Ovary (tissue), 9 donors: ENCODE measurements around the gene PPM1E. TPM values are rescaled to one million over a fixed set of nuclear protein-coding genes. Genes with fewer than 3 reads are reported as not detected.
"Not testable (repeated sequence)": the region's sequence is repeated elsewhere in the genome, so short reads cannot be mapped to it uniquely, and the experiment has no call there.

ENCODE experiments used
- DNase-seq, 5 donors: peaks; one replicate each; pipeline ENCODE4 v3.0.0-alpha.2; 2019 to 2020
- H3K27ac ChIP-seq, 2 donors: fragments of 200-600 bp; one replicate each; pipeline versions ENCODE4 v1.5.1 to v1.8.0; 2019 to 2022
- H3K27me3 ChIP-seq: fragments of 200-600 bp; one replicate; pipeline ENCODE4 v1.8.0; 2022
- H3K36me3 ChIP-seq: fragments of 200-600 bp; sonication (generic); one replicate; pipeline ENCODE4 v1.5.1; 2019
- H3K4me1 ChIP-seq: one replicate; pipeline ENCODE4 v1.8.1; 2013; ENCODE audit warnings: mild to moderate bottlenecking, moderate library complexity; ENCODE audit not compliant: insufficient read depth
- H3K4me3 ChIP-seq: fragments of 200-600 bp; sonication (generic); one replicate; pipeline ENCODE4 v1.5.1; 2017
- H3K9me3 ChIP-seq, 2 donors: fragments of 200-600 bp in 1 of 2; sonication (generic) in 1 of 2; one replicate each; pipeline versions ENCODE4 v1.5.1 to v1.8.1; 2013 to 2019; ENCODE audit warnings: mild to moderate bottlenecking in 1 of 2, moderate library complexity in 1 of 2
- EP300 ChIP-seq: sonication (generic); formaldehyde crosslinking; IDR thresholded peaks from one replicate; pipeline ENCODE4 v1.6.1; 2017; ENCODE audit warnings: antibody characterized with exemption
- POLR2A ChIP-seq: fragments of 450-650 bp; IDR thresholded peaks from one replicate; pipeline ENCODE4 v1.6.1; 2017; ENCODE audit warnings: antibody characterized with exemption, mild to moderate bottlenecking, moderate library complexity
- WGBS, 3 donors: extraction: QIAGEN DNeasy Blood & Tissue Kit in 1 of 3; methylation state at CpG; one replicate each; pipeline versions ENCODE4 v1.1.5 to v1.1.7; 2013 to 2017; 5-methylcytosine and 5-hydroxymethylcytosine counted together
- intact Hi-C, 4 donors: fragments of 100-400 bp; cut with DNase I; formaldehyde crosslinking; loops; one replicate each; pipeline versions ENCODE4 v1.11.0 to v1.15.1; 2022 to 2023
- polyA plus RNA-seq, 2 donors: library from polyadenylated mRNA; stranded (reverse); fragments of 200-250 nt in 1 of 2; fragments of 350-450 nt in 1 of 2; fragmentation: Illumina TruSeq in 1 of 2; extraction: RNeasy Lipid Tissue Mini Kit (QIAGEN cat#74804) in 1 of 2; gene quantifications; one replicate each; pipeline ENCODE4 v1.2.3, GENCODE V29; 2013 to 2014
- total RNA-seq, 7 donors: library from RNA; depleted of rRNA in 2 of 7; stranded (reverse); fragments of >200 nt in 2 of 7; fragmentation: NEBNext Ultra II Directional in 3 of 7; extraction: Animal tissue kit (Norgen Biotek cat#: 25700) in 3 of 7; gene quantifications; one replicate each; pipeline versions ENCODE4 v1.1.0 to v1.2.4, GENCODE V29; 2016 to 2023
- TF ChIP-seq, protein P1 (sequence below), 3 donors: fragments of 450-650 bp in 2 of 3; fragments of 200-600 bp in 1 of 3; IDR thresholded peaks; one replicate each; pipeline versions ENCODE4 v1.5.1 to v1.8.0; 2016 to 2022; ENCODE audit warnings: antibody characterized with exemption in 3 of 3, mild to moderate bottlenecking in 1 of 3
- donor health status: DM: no; HTN: no; CAD: no; lungs with moderate emphysema.
- donor health status: DM: no; HTN: no; CAD: no.
- donor health status: Bipolar disorder and iron deficiency.
- donor health status: DM: yes; HTN: yes; CAD: no.
- donor health status: DM: no; HTN: no; CAD: no.
- donor health status: DM: yes; HTN: yes; CAD: no.

Gene PPM1E
- total and polyA plus RNA-seq, 9 donors: 0.17 to 3.2 (median 0.47) TPM

DNA sequence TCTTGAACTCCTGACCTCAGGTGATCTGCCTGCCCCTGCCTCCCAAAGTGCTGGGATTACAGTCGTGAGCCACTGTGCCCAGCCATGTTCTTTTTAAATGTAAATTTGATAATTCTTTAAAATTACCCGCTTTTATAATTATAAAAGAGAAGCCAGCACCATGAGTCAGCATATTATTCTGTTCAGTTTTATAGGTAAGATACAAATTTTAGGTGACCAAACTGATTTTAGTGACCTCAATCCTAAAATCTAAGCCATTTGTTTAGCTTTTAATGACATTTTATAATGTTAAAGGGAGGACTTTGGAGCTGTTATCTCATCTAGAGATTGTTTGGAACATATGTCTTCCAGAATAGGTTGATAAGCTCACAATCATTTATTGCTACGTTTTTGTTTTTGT lies 20.8 kb upstream of the PPM1E start:
- no peak for DNase-seq
- Histone ChIP-seq H3K36me3 (no peaks in the 10 kb centered on the region), H3K27ac (no peak overlapping the region), H3K4me3 (no peak overlapping the region), H3K9me3 (no peaks in the 10 kb centered on the region), H3K4me1 (no peaks in the 10 kb centered on the region), H3K27me3 (no peaks in the 10 kb centered on the region)
- 65 to 77% (median 65%) methylated on average over 3 of the region's 3 CpGs for WGBS, 3 donors
- TF ChIP-seq POLR2A: no peak
- TF ChIP-seq EP300: no peak
- TF ChIP-seq, protein P1, sequence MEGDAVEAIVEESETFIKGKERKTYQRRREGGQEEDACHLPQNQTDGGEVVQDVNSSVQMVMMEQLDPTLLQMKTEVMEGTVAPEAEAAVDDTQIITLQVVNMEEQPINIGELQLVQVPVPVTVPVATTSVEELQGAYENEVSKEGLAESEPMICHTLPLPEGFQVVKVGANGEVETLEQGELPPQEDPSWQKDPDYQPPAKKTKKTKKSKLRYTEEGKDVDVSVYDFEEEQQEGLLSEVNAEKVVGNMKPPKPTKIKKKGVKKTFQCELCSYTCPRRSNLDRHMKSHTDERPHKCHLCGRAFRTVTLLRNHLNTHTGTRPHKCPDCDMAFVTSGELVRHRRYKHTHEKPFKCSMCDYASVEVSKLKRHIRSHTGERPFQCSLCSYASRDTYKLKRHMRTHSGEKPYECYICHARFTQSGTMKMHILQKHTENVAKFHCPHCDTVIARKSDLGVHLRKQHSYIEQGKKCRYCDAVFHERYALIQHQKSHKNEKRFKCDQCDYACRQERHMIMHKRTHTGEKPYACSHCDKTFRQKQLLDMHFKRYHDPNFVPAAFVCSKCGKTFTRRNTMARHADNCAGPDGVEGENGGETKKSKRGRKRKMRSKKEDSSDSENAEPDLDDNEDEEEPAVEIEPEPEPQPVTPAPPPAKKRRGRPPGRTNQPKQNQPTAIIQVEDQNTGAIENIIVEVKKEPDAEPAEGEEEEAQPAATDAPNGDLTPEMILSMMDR (IDR thresholded peaks at IDR 0.05): no peak
- intact Hi-C loops: no loop called here

DNA sequence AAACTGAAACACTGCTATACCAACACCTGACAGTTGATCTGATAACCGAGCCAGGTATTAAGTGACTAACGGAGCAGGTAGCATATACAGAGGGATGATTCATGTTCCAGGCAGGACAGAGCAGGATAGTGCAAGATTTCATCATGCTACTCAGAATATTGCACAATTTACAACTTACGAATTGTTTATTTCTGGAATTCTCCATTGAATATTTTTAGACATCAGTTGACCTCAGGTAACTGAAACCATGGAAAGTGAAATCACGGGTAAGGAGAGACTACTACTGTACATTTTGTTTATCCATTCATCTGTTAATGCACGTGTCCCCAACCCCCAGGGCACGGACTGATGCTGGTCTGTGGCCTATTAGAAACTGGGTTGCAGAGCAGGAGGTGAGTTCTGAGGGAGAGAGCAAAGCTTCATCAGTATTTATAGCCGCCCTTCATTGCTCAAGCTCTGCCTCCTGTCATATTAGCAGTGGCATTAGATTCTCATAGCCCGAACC lies 14.5 kb upstream of the PPM1E start:
- no peak overlapping the region for H3K4me3 ChIP-seq
- H3K27ac ChIP-seq: no peak overlapping the region
- WGBS, 3 donors: 87 to 90% (median 89%) methylated on average over 8 of the region's 8 CpGs
- no peaks in the 10 kb centered on the region for H3K9me3 ChIP-seq
- H3K36me3 ChIP-seq: no peaks in the 10 kb centered on the region
- intact Hi-C loops: no loop called here
- H3K27me3 ChIP-seq: no peaks in the 10 kb centered on the region
- H3K4me1 ChIP-seq: no peaks in the 10 kb centered on the region
- TF ChIP-seq POLR2A (no peak), EP300 (no peak)
- TF ChIP-seq, protein P1 (IDR thresholded peaks at IDR 0.05): no peak
- no peak for DNase-seq

DNA sequence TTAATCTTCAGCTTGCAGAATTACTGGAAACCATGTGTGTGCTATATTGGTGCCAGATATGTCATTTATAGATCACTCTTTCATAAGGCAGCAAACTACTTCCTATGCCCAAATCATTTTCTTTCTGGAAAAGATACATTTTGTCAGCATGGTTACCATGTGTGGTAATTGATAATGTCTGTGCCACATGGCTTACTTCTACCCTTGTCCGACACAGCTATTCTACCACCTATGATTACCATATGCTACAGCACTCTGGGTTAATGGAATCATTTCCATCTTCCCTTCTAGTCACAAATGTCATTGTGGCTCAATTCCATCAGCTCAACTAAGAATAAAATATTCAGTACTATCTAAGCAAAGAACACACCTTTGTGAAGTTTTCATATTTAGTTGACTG lies 8.0 kb upstream of the PPM1E start:
- intact Hi-C loops: no loop called here
- Histone ChIP-seq H3K4me1 (no peaks in the 10 kb centered on the region), H3K36me3 (no peaks in the 10 kb centered on the region), H3K27me3 (no peaks in the 10 kb centered on the region), H3K27ac (no peak overlapping the region), H3K4me3 (no peak overlapping the region), H3K9me3 (no peaks in the 10 kb centered on the region)
- TF ChIP-seq, protein P1 (IDR thresholded peaks at IDR 0.05): no peak
- TF ChIP-seq EP300 (no peak), POLR2A (no peak)
- no peak for DNase-seq
- WGBS, 3 donors: 88 to 97% (median 93%) methylated on average over 1 of the region's 1 CpG

- DNase-seq, intact Hi-C loops, H3K4me3 ChIP-seq: not testable (repeated sequence)
These were observed 6.0 kb upstream of the PPM1E start for GRCh38 chr17:58749627-58750026.

DNA sequence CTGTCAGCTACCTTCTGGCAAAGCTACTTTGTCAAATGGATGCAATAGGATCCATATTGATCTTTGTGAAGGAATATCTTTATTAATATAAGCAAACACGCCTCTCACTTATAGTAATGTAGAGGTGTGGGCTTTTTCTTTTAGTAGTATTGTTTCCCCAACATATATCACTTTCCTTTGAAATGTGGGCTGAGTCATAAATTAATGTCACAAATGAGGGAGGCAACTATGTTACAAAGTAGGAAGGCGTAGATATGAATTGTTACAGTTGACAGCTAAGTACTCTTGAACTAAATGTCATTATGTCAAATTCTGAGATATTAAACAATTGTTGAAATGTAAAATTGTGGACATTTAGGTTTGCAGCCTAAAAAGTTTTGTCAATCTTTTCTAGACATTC lies 2.6 kb upstream of the PPM1E start:
- Histone ChIP-seq H3K27ac (no peak overlapping the region), H3K4me1 (peaks cover 4% of the 10 kb centered on the region), H3K4me3 (no peak overlapping the region), H3K27me3 (no peaks in the 10 kb centered on the region), H3K9me3 (no peaks in the 10 kb centered on the region), H3K36me3 (no peaks in the 10 kb centered on the region)
- intact Hi-C loops: no loop called here
- 44 to 47% (median 46%) methylated on average over 2 of the region's 2 CpGs for WGBS, 3 donors
- TF ChIP-seq POLR2A (no peak), EP300 (no peak)
- TF ChIP-seq, protein P1 (IDR thresholded peaks at IDR 0.05): no peak
- no peak for DNase-seq

More at GRCh38 chr17:58749627-58750026, 6.0 kb upstream of the PPM1E start:
- not testable (repeated sequence) for H3K9me3 ChIP-seq, H3K36me3 ChIP-seq, H3K4me1 ChIP-seq, H3K27ac ChIP-seq, H3K27me3 ChIP-seq
